Esophagus squamous epithelium (tissue), 4 donors: ENCODE results near the gene FIS1.
"Not testable (repeated sequence)": the region's sequence is repeated elsewhere in the genome, so short reads cannot be mapped to it uniquely, and the experiment has no call there.

ENCODE experiments used
- CTCF ChIP-seq, 6 experiments: fragments of 450-650 bp in 4 of 6; fragments of 200-600 bp in 2 of 6; sonication (generic) in 2 of 6; IDR thresholded peaks; one replicate each; pipeline ENCODE4 v1.5.1; 2016 to 2019; ENCODE audit warnings: antibody characterized with exemption in 6 of 6, mild to moderate bottlenecking in 4 of 6, moderate library complexity in 4 of 6
- POLR2A ChIP-seq, 4 donors: fragments of 450-650 bp; IDR thresholded peaks; one replicate each; pipeline ENCODE4 v1.6.1; 2017; ENCODE audit warnings: antibody characterized with exemption in 4 of 4, mild to moderate bottlenecking in 4 of 4, moderate library complexity in 3 of 4

- not testable (repeated sequence) for TF ChIP-seq CTCF, POLR2A (IDR thresholded peaks at IDR 0.05)
Measured at GRCh38 chr7:101199522-101199921, 45.4 kb downstream of the FIS1 start.
